HUES6 (cell line): ENCODE measurements around the gene NDUFB7.
"Not testable (repeated sequence)": the region's sequence is repeated elsewhere in the genome, so short reads cannot be mapped to it uniquely, and the experiment has no call there.

Experiments
- H3K27ac ChIP-seq: 2 replicates; pipeline ENCODE4 v1.7.0; 2013; ENCODE audit warnings: low read depth, mild to moderate bottlenecking, low read length, inconsistent platforms
- H3K27me3 ChIP-seq: 2 replicates; pipeline ENCODE4 v1.6.1; 2013; ENCODE audit warnings: low read length; ENCODE audit not compliant: control insufficient read depth, insufficient read depth
- H3K36me3 ChIP-seq: 2 replicates; pipeline ENCODE4 v1.6.1; 2013; ENCODE audit warnings: low read length; ENCODE audit not compliant: control insufficient read depth, insufficient read depth
- H3K4me1 ChIP-seq: 2 replicates; pipeline ENCODE4 v1.6.1; 2013; ENCODE audit warnings: low read length; ENCODE audit not compliant: control insufficient read depth, insufficient read depth
- H3K4me3 ChIP-seq: 2 replicates; pipeline ENCODE4 v1.5.1; 2013; ENCODE audit warnings: low read depth, low read length
- H3K9ac ChIP-seq: one replicate; pipeline ENCODE4 v1.6.1; 2013; ENCODE audit warnings: mild to moderate bottlenecking, low read length
- H3K9me3 ChIP-seq: 2 replicates; pipeline ENCODE4 v1.6.1; 2013; ENCODE audit warnings: low read depth, low read length; ENCODE audit not compliant: control insufficient read depth, insufficient read depth

The NDUFB7 gene

GRCh38 chr19:14561249-14561648 is 10.6 kb downstream of the NDUFB7 start:
- Histone ChIP-seq H3K9me3 (no peaks in the 10 kb centered on the region), H3K27me3 (no peaks in the 10 kb centered on the region), H3K27ac (peak overlapping the region; percentile 64; the same call in 1 of the 2 replicates), H3K9ac (peak overlapping the region; percentile 14), H3K4me1 (peaks cover 60% of the 10 kb centered on the region), H3K36me3 (peaks cover 13% of the 10 kb centered on the region), H3K4me3 (no peak overlapping the region)

GRCh38 chr19:14560776-14561108 is 11.1 kb downstream of the NDUFB7 start:
- Histone ChIP-seq H3K27ac (peak overlapping the region; percentile 64; the same call in 1 of the 2 replicates), H3K9ac (no peak overlapping the region), H3K36me3 (peaks cover 8% of the 10 kb centered on the region), H3K4me1 (peaks cover 60% of the 10 kb centered on the region), H3K27me3 (no peaks in the 10 kb centered on the region), H3K9me3 (no peaks in the 10 kb centered on the region), H3K4me3 (no peak overlapping the region)

GRCh38 chr19:14559916-14560775 is 11.7 kb downstream of the NDUFB7 start:
- Histone ChIP-seq H3K27ac (peak overlapping the region; percentile 64; the same call in 1 of the 2 replicates), H3K27me3 (no peaks in the 10 kb centered on the region), H3K9me3 (no peaks in the 10 kb centered on the region), H3K36me3 (peaks cover 3% of the 10 kb centered on the region), H3K9ac (peak overlapping the region; percentile 29), H3K4me1 (peaks cover 60% of the 10 kb centered on the region), H3K4me3 (no peak overlapping the region)

GRCh38 chr19:14558370-14559066 is 13.3 kb downstream of the NDUFB7 start:
- peaks cover 57% of the 10 kb centered on the region for H3K4me1 ChIP-seq
- H3K9me3 ChIP-seq = no peaks in the 10 kb centered on the region
- H3K4me3 ChIP-seq = no peak overlapping the region
- peak overlapping the region; percentile 42; the same call in 1 of the 2 replicates for H3K27ac ChIP-seq
- no peaks in the 10 kb centered on the region for H3K27me3 ChIP-seq
- peak overlapping the region; percentile 45 for H3K9ac ChIP-seq
- no peaks in the 10 kb centered on the region for H3K36me3 ChIP-seq

GRCh38 chr19:14556662-14557188 is 15.1 kb downstream of the NDUFB7 start:
- no peak overlapping the region for H3K4me3 ChIP-seq
- H3K9ac ChIP-seq = no peak overlapping the region
- peaks cover 39% of the 10 kb centered on the region for H3K4me1 ChIP-seq
- H3K36me3 ChIP-seq = peaks cover 3% of the 10 kb centered on the region; the same call in 1 of the 2 replicates
- H3K27me3 ChIP-seq = no peaks in the 10 kb centered on the region
- no peaks in the 10 kb centered on the region for H3K9me3 ChIP-seq
- H3K27ac ChIP-seq = no peak overlapping the region

GRCh38 chr19:14555918-14556661 is 15.8 kb downstream of the NDUFB7 start:
- peaks cover 3% of the 10 kb centered on the region; the same call in 1 of the 2 replicates for H3K36me3 ChIP-seq
- H3K27me3 ChIP-seq = no peaks in the 10 kb centered on the region
- peaks cover 35% of the 10 kb centered on the region for H3K4me1 ChIP-seq
- H3K27ac ChIP-seq = no peak overlapping the region
- H3K4me3 ChIP-seq = no peak overlapping the region
- H3K9ac ChIP-seq = no peak overlapping the region
- no peaks in the 10 kb centered on the region for H3K9me3 ChIP-seq

- Histone ChIP-seq H3K36me3 (peaks cover 3% of the 10 kb centered on the region; the same call in 1 of the 2 replicates), H3K9me3 (no peaks in the 10 kb centered on the region), H3K27ac (0 out of 2 replicates have a peak overlapping the region, but pooled peaks have one; percentile 51), H3K9ac (peak overlapping the region; percentile 15), H3K27me3 (no peaks in the 10 kb centered on the region), H3K4me3 (no peak overlapping the region), H3K4me1 (peaks cover 25% of the 10 kb centered on the region)
Measured at GRCh38 chr19:14554382-14554812, 17.5 kb downstream of the NDUFB7 start.

- Histone ChIP-seq H3K4me1 (peaks cover 22% of the 10 kb centered on the region), H3K4me3 (no peak overlapping the region), H3K27ac (0 out of 2 replicates have a peak overlapping the region, but pooled peaks have one; percentile 51), H3K9ac (peak overlapping the region; percentile 15), H3K27me3 (no peaks in the 10 kb centered on the region), H3K9me3 (no peaks in the 10 kb centered on the region), H3K36me3 (peaks cover 3% of the 10 kb centered on the region; the same call in 1 of the 2 replicates)
Measured at GRCh38 chr19:14553939-14554243, 18.0 kb downstream of the NDUFB7 start.

- Histone ChIP-seq H3K27ac (0 out of 2 replicates have a peak overlapping the region, but pooled peaks have one; percentile 51), H3K4me1 (peaks cover 16% of the 10 kb centered on the region), H3K4me3 (no peak overlapping the region), H3K9me3 (no peaks in the 10 kb centered on the region), H3K36me3 (peaks cover 5% of the 10 kb centered on the region; the same call in 1 of the 2 replicates), H3K9ac (no peak overlapping the region), H3K27me3 (no peaks in the 10 kb centered on the region)
Measured at GRCh38 chr19:14553042-14553938, 18.6 kb downstream of the NDUFB7 start.

GRCh38 chr19:14552006-14552360 is 19.9 kb downstream of the NDUFB7 start:
- not testable (repeated sequence) for H3K4me3 ChIP-seq, H3K9me3 ChIP-seq, H3K9ac ChIP-seq, H3K27ac ChIP-seq, H3K27me3 ChIP-seq, H3K36me3 ChIP-seq
- peaks cover 13% of the 10 kb centered on the region for H3K4me1 ChIP-seq
